CD14-positive monocyte (primary cell): Measurements from ENCODE around the gene MTUS2. TPM values are rescaled to one million over a fixed set of nuclear protein-coding genes. Genes with fewer than 3 reads are reported as not detected.

Experiments used
- DNase-seq, 3 donors: peaks; one replicate each; pipeline ENCODE4 v3.0.0-alpha.2; 2011 to 2022
- H2AFZ ChIP-seq: 2 replicates; pipeline ENCODE4 v1.6.0; 2012; ENCODE audit warnings: mild to moderate bottlenecking, low read depth, low read length, inconsistent platforms; ENCODE audit not compliant: insufficient read depth, poor library complexity, severe bottlenecking
- H3K27ac ChIP-seq, 2 donors: 1 replicate in 1 of 2; 2 replicates in 1 of 2; pipeline ENCODE4 v1.5.1; 2012 to 2013; ENCODE audit warnings: low read length in 2 of 2, control low read depth in 1 of 2, inconsistent platforms in 1 of 2, low read depth in 1 of 2, mild to moderate bottlenecking in 1 of 2
- H3K27me3 ChIP-seq, 2 donors: one replicate each; pipeline versions ENCODE4 v1.6.0 to v1.6.1; 2011 to 2013; ENCODE audit warnings: low read length in 2 of 2; ENCODE audit not compliant: control insufficient read depth in 2 of 2, insufficient read depth in 2 of 2
- H3K36me3 ChIP-seq, 2 donors: replicated peaks in 1 of 2; 1 replicate in 1 of 2; 2 replicates in 1 of 2; pipeline versions ENCODE4 v1.5.1 to v1.6.1; 2012 to 2013; ENCODE audit warnings: low read length in 2 of 2, control low read depth in 1 of 2, inconsistent platforms in 1 of 2, mild to moderate bottlenecking in 1 of 2; ENCODE audit not compliant: insufficient read depth in 2 of 2, control insufficient read depth in 1 of 2
- H3K4me1 ChIP-seq, 2 donors: 1 replicate in 1 of 2; 2 replicates in 1 of 2; pipeline versions ENCODE4 v1.5.1 to v1.6.1; 2012 to 2013; ENCODE audit warnings: low read length in 2 of 2, control low read depth in 1 of 2, inconsistent platforms in 1 of 2, mild to moderate bottlenecking in 1 of 2, moderate library complexity in 1 of 2; ENCODE audit not compliant: insufficient read depth in 2 of 2, control insufficient read depth in 1 of 2
- H3K4me2 ChIP-seq: replicated peaks from 2 replicates; pipeline ENCODE3; 2012; ENCODE audit warnings: low read length, moderate library complexity, mild to moderate bottlenecking; ENCODE audit not compliant: poor library complexity, severe bottlenecking; ENCODE audit errors: extremely low read depth
- H3K4me3 ChIP-seq, 3 experiments: fragments of 200-600 bp in 1 of 3; sonication (generic) in 1 of 3; replicated peaks in 1 of 3; 1 replicate in 2 of 3; 2 replicates in 1 of 3; pipeline ENCODE4 v1.5.1; 2011 to 2013; ENCODE audit warnings: low read length in 3 of 3, mild to moderate bottlenecking in 3 of 3, control low read depth in 2 of 3, low read depth in 2 of 3, inconsistent platforms in 1 of 3, moderate library complexity in 1 of 3
- H3K79me2 ChIP-seq: 2 replicates; pipeline ENCODE4 v1.6.0; 2012; ENCODE audit warnings: mild to moderate bottlenecking, control low read depth, inconsistent platforms, low read length, moderate library complexity; ENCODE audit not compliant: insufficient read depth
- H3K9ac ChIP-seq: 2 replicates; pipeline ENCODE4 v1.6.0; 2017; ENCODE audit warnings: low read length, mild to moderate bottlenecking; ENCODE audit not compliant: insufficient read depth, poor library complexity, severe bottlenecking
- H3K9me3 ChIP-seq, 2 donors: replicated peaks in 1 of 2; 1 replicate in 1 of 2; 2 replicates in 1 of 2; pipeline versions ENCODE4 v1.5.1 to v1.6.1; 2012 to 2013; ENCODE audit warnings: low read length in 2 of 2, control low read depth in 1 of 2; ENCODE audit not compliant: control insufficient read depth in 1 of 2, insufficient read depth in 1 of 2
- H4K20me1 ChIP-seq: 2 replicates; pipeline ENCODE4 v1.6.0; 2012; ENCODE audit warnings: mild to moderate bottlenecking, low read length, control low read depth, moderate library complexity; ENCODE audit not compliant: insufficient read depth
- H3K27ac Mint-ChIP-seq, 7 donors: one replicate each; pipeline ENCODE4 v1.8.0; 2020; ENCODE audit warnings: mild to moderate bottlenecking in 7 of 7, mixed read lengths in 7 of 7, moderate library complexity in 6 of 7, inconsistent platforms in 2 of 7
- H3K27me3 Mint-ChIP-seq, 3 donors: one replicate each; pipeline ENCODE4 v1.8.0; 2021 to 2022; ENCODE audit warnings: low read depth in 3 of 3, mild to moderate bottlenecking in 3 of 3, mixed read lengths in 3 of 3, moderate library complexity in 3 of 3, inconsistent platforms in 1 of 3
- H3K36me3 Mint-ChIP-seq, 2 donors: one replicate each; pipeline ENCODE4 v1.8.0; 2020; ENCODE audit warnings: mixed read lengths in 2 of 2, inconsistent platforms in 1 of 2, mild to moderate bottlenecking in 1 of 2
- H3K4me1 Mint-ChIP-seq: one replicate; pipeline ENCODE4 v1.8.0; 2020; ENCODE audit warnings: mild to moderate bottlenecking, mixed read lengths
- H3K4me3 Mint-ChIP-seq, 2 donors: one replicate each; pipeline ENCODE4 v1.8.0; 2020; ENCODE audit warnings: mild to moderate bottlenecking in 2 of 2, mixed read lengths in 2 of 2, moderate library complexity in 1 of 2
- H3K9me3 Mint-ChIP-seq, 7 donors: one replicate each; pipeline ENCODE4 v1.8.0; 2020 to 2022; ENCODE audit warnings: mixed read lengths in 7 of 7, mild to moderate bottlenecking in 6 of 7, moderate library complexity in 6 of 7, inconsistent platforms in 2 of 7
- WGBS: methylation state at CpG from one replicate; pipeline ENCODE4 v1.1.5; 2013; ENCODE audit warnings: missing lambda C conversion rate; ENCODE audit not compliant: insufficient coverage; 5-methylcytosine and 5-hydroxymethylcytosine counted together
- intact Hi-C, 2 donors: fragments of 100-400 bp; cut with micrococcal nuclease; formaldehyde crosslinking; loops; one replicate each; pipeline versions ENCODE4 v1.15.0 to v1.15.1; 2023
- polyA plus RNA-seq, 3 donors: library from polyadenylated mRNA; depleted of rRNA in 1 of 3; unstranded in 2 of 3; stranded (reverse) in 1 of 3; fragments of 300-500 nt in 2 of 3; fragments of >200 nt in 1 of 3; fragmentation: Illumina TruSeq in 2 of 3; gene quantifications; 1 replicate in 2 of 3; 2 replicates in 1 of 3; pipeline ENCODE4 v1.2.3, GENCODE V29; 2012 to 2021
- TF ChIP-seq, protein P1 (sequence below): fragments of 200-600 bp; IDR thresholded peaks from one replicate; pipeline ENCODE4 v1.8.0; 2022; ENCODE audit warnings: antibody characterized with exemption, mild to moderate bottlenecking

Gene MTUS2
- polyA plus RNA-seq, 3 donors: 0.04 TPM; not detected in 2

DNA sequence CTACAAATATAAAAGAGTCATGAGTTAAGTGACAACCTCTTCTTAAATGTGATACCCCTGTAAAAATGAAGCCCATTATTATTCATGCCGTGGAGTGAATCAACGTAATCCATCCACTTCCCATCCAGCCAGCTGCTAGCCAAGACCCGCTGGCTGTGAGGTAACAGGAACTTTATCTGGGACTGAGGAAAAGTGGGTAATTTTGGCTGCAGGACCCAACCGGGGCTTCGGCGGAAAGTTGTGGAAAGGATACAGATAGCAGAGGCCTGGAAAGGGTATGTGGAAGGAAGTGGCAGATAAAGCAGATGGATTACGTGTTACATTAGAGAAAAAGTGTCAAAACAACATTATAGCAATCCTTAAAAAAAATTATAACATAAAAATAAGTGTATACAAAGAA is 727.0 kb downstream of the MTUS2 start:
- H3K36me3 Mint-ChIP-seq: peaks cover 48 to 51% of the 10 kb centered on the region in 2 donors
- no CpG with 5 or more reads among the region's 7 CpGs for WGBS

DNA sequence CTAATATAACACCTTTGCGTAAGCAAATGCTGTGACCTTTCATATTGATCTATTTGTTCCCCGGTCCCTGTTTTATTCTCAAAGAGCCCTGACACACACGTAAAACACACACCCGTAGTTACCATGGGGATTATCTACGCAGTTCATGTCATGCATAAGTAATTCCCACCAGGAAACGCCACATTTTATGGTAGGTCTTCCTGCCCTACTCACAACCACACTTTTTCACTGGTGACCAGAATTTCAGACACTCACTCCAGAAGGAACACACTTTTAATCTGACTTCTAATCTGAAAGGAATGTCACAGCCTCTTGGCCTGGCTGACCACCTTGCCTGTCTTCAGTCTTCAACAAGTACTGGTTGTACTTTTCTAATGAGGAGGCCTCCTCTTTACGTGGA is 728.6 kb downstream of the MTUS2 start:
- DNase-seq: no peak
- WGBS: 95% methylated on average over 7 of the region's 7 CpGs
- H3K9me3 ChIP-seq: no peaks in the 10 kb centered on the region
- H3K4me3 ChIP-seq: no peak overlapping the region
- intact Hi-C loops: no loop called here
- H3K9me3 Mint-ChIP-seq: no peaks in the 10 kb centered on the region
- no peaks in the 10 kb centered on the region for H3K4me1 ChIP-seq
- peak overlapping the region in 1 of 7 donors; percentile 20 for H3K27ac Mint-ChIP-seq
- H3K36me3 Mint-ChIP-seq: peaks cover 58 to 63% of the 10 kb centered on the region in 2 donors
- H2AFZ ChIP-seq: no peak overlapping the region
- H3K36me3 ChIP-seq: peaks cover 27 to 66% of the 10 kb centered on the region in 2 donors
- no peak overlapping the region for H3K4me2 ChIP-seq
- H3K9ac ChIP-seq: no peak overlapping the region
- TF ChIP-seq, protein P1, sequence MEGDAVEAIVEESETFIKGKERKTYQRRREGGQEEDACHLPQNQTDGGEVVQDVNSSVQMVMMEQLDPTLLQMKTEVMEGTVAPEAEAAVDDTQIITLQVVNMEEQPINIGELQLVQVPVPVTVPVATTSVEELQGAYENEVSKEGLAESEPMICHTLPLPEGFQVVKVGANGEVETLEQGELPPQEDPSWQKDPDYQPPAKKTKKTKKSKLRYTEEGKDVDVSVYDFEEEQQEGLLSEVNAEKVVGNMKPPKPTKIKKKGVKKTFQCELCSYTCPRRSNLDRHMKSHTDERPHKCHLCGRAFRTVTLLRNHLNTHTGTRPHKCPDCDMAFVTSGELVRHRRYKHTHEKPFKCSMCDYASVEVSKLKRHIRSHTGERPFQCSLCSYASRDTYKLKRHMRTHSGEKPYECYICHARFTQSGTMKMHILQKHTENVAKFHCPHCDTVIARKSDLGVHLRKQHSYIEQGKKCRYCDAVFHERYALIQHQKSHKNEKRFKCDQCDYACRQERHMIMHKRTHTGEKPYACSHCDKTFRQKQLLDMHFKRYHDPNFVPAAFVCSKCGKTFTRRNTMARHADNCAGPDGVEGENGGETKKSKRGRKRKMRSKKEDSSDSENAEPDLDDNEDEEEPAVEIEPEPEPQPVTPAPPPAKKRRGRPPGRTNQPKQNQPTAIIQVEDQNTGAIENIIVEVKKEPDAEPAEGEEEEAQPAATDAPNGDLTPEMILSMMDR: no peak
- H3K27ac ChIP-seq: no peak overlapping the region
- H3K79me2 ChIP-seq: peaks cover 13% of the 10 kb centered on the region
- H3K4me3 Mint-ChIP-seq: no peak overlapping the region
- H4K20me1 ChIP-seq: no peaks in the 10 kb centered on the region
- no peaks in the 10 kb centered on the region for H3K4me1 Mint-ChIP-seq
- H3K27me3 ChIP-seq: no peaks in the 10 kb centered on the region
- H3K27me3 Mint-ChIP-seq: no peaks in the 10 kb centered on the region

More for the DNA sequence above, 727.0 kb downstream of the MTUS2 start:
- no peaks in the 10 kb centered on the region for H4K20me1 ChIP-seq
- Mint-ChIP-seq H3K27ac (no peak overlapping the region), H3K4me3 (no peak overlapping the region), H3K9me3 (no peaks in the 10 kb centered on the region), H3K4me1 (no peaks in the 10 kb centered on the region), H3K27me3 (no peaks in the 10 kb centered on the region)
- H3K9me3 ChIP-seq: no peaks in the 10 kb centered on the region
- TF ChIP-seq, protein P1: no peak
- H3K36me3 ChIP-seq: peaks cover 21 to 51% of the 10 kb centered on the region in 2 donors
- H2AFZ ChIP-seq: no peak overlapping the region
- H3K27ac ChIP-seq: no peak overlapping the region
- H3K9ac ChIP-seq: no peak overlapping the region
- H3K79me2 ChIP-seq: peaks cover 26% of the 10 kb centered on the region
- H3K4me1 ChIP-seq: no peaks in the 10 kb centered on the region
- H3K4me2 ChIP-seq: no peak overlapping the region
- no peak overlapping the region for H3K4me3 ChIP-seq
- no peak for DNase-seq
- intact Hi-C loops: no loop called here
- H3K27me3 ChIP-seq: no peaks in the 10 kb centered on the region
